ENCODE data around the gene ZNF189.

ZNF189 gene

DNA sequence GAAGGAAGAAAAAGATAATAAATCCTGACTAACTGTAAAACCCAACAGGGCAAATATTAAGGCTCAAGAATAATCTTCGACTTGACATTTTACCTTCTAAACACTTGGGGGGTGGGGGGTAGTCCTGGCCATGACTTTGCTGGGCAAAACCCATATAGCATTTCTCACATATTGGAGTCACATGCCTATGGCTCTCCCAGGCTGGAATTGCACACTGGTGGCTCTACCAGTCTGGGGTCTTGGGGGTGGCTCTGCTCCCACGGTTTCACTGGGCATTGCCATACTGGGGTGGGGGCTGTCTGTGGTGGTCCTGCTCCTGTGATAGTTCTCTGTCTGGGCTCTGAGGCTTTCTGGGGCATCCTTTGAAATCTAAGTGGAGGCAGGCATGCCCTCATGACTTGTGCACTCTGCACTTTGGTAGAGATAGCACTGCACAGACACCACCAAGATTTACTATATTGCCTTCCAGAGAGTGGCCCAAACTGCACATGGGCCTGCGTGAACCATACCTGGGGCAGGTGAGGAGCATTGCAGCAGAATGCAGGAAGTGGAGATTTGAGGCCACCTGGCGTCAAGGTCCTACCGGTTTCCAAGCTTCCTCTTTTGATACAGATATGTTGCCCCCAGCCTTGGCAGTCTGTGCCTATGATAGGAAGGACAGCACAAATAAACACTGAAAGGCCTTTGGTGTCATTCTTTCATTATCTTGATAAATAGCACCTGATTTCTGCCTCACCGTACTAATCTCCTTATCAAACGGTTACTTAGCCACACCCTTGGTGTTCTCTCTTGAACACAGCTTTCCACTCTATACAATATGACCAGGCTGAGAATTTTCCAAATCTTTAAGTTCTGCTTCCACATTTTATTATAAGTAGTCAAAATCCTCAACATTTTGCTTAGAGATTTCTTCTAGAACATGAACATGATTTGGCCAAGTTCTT lies 43.6 kb upstream of the ZNF189 start:
- no peak for DNase-seq (ENCODE audit: low spot score)
- no peak for TF ChIP-seq CTCF (IDR thresholded peaks at IDR 0.05; ENCODE audit: extremely low read depth, insufficient read depth, missing control alignments)
- in situ Hi-C loops (cut with MboI; ENCODE audit: low pct_unique_long_range_greater_than_20kb, low sequenced_read_pairs, unreplicated experiment), result no loop called here

GRCh38 chr9:101356619-101357018 lies 42.0 kb upstream of the ZNF189 start:
- in situ Hi-C loops (cut with MboI; ENCODE audit: low pct_unique_long_range_greater_than_20kb, low sequenced_read_pairs, unreplicated experiment), result no loop called here
- no peak for TF ChIP-seq CTCF (IDR thresholded peaks at IDR 0.05; ENCODE audit: extremely low read depth, insufficient read depth, missing control alignments)
- no peak for DNase-seq (ENCODE audit: low spot score)

GRCh38 chr9:101359679-101360078 lies 39.0 kb upstream of the ZNF189 start:
- DNase-seq (ENCODE audit: low spot score), result no peak
- in situ Hi-C loops (cut with MboI; ENCODE audit: low pct_unique_long_range_greater_than_20kb, low sequenced_read_pairs, unreplicated experiment), result no loop called here
- no peak for TF ChIP-seq CTCF (IDR thresholded peaks at IDR 0.05; ENCODE audit: extremely low read depth, insufficient read depth, missing control alignments)

GRCh38 chr9:101360647-101361046 lies 38.0 kb upstream of the ZNF189 start:
- in situ Hi-C loops (cut with MboI; ENCODE audit: low pct_unique_long_range_greater_than_20kb, low sequenced_read_pairs, unreplicated experiment), result no loop called here

GRCh38 chr9:101362450-101362849 lies 36.2 kb upstream of the ZNF189 start:
- in situ Hi-C loops (cut with MboI; ENCODE audit: low pct_unique_long_range_greater_than_20kb, low sequenced_read_pairs, unreplicated experiment), result no loop called here
- TF ChIP-seq CTCF (IDR thresholded peaks at IDR 0.05; ENCODE audit: extremely low read depth, insufficient read depth, missing control alignments), result no peak
- no peak for DNase-seq (ENCODE audit: low spot score)

More at GRCh38 chr9:101360647-101361046, 38.0 kb upstream of the ZNF189 start:
- no peak for TF ChIP-seq CTCF (IDR thresholded peaks at IDR 0.05; ENCODE audit: extremely low read depth, insufficient read depth, missing control alignments)
- no peak for DNase-seq (ENCODE audit: low spot score)

DNA sequence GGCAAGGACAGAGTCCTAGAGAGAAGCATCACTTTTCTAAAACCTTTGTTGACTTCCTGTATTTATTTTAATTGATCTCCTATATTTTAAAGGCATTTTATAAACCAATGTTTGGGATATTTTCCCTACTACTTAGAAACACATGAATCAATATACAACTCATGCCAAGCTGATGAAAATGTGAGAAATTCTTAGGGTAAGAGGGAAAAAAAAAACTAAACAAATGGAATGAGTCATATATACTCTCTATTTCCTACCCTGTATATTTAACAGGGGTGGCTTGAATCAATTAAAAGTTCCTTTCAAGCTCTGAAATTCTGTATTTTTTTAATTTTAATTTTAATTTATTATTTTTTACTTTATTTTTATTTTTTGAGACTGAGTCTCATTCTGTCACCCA lies 33.5 kb upstream of the ZNF189 start:
- no peak for TF ChIP-seq CTCF (IDR thresholded peaks at IDR 0.05; ENCODE audit: extremely low read depth, insufficient read depth, missing control alignments)
- no peak for DNase-seq (ENCODE audit: low spot score)
- in situ Hi-C loops (cut with MboI; ENCODE audit: low pct_unique_long_range_greater_than_20kb, low sequenced_read_pairs, unreplicated experiment), result no loop called here

All from GM13977 (cell line).